Lower leg skin (tissue), 4 donors: Measurements from ENCODE around the gene LGALS9. TPM values are rescaled to one million over a fixed set of nuclear protein-coding genes. Genes with fewer than 3 reads are reported as not detected.

Experiments used
- DNase-seq, 2 donors: peaks; one replicate each; pipeline ENCODE4 v3.0.0-alpha.2; 2019; ENCODE audit warnings: low spot score in 2 of 2
- H3K4me3 ChIP-seq: fragments of 200-600 bp; sonication (generic); 2 replicates; pipeline ENCODE4 v1.5.1; 2017; ENCODE audit warnings: mild to moderate bottlenecking, low read depth; ENCODE audit not compliant: poor library complexity, severe bottlenecking
- CTCF ChIP-seq, 3 donors: fragments of 450-650 bp; IDR thresholded peaks; one replicate each; pipeline ENCODE4 v1.5.1; 2016; ENCODE audit warnings: antibody characterized with exemption in 3 of 3, mild to moderate bottlenecking in 3 of 3, moderate library complexity in 2 of 3
- POLR2A ChIP-seq, 2 donors: fragments of 450-650 bp; IDR thresholded peaks; one replicate each; pipeline ENCODE4 v1.6.1; 2016 to 2017; ENCODE audit warnings: antibody characterized with exemption in 2 of 2, mild to moderate bottlenecking in 1 of 2, moderate library complexity in 1 of 2
- WGBS, 2 donors: methylation state at CpG; one replicate each; pipeline ENCODE4 v1.1.5; 2018; 5-methylcytosine and 5-hydroxymethylcytosine counted together
- intact Hi-C: fragments of 100-400 bp; cut with DNase I; formaldehyde crosslinking; loops from one replicate; pipeline ENCODE4 v1.15.0; 2023; ENCODE audit warnings: low total_unique reads
- total RNA-seq, 4 donors: library from RNA; depleted of rRNA; stranded (reverse); fragments of >200 nt; gene quantifications; one replicate each; pipeline ENCODE4 v1.1.0, GENCODE V29; 2016

The LGALS9 gene
- total RNA-seq, 4 donors from 2014 or later: 3.4 to 15.5 (median 9.5) TPM

DNA sequence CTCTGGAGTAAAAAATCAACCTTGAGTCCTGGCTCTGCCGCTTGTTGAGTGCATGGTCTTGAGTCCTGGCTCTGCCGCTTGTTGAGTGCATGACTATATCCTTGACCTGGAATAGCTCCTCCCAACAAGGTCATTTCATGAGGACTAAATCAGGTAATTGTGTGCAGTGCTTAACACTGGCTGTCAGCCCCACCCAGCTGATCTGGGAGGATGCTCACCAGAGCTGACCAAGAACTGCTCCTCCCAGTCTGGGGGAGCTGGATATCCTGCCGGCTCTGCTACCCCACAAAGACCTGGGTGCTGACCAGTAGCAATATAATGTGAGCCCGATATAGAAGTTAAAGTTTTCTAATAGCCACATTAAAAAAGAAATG, 20.7 kb upstream of the LGALS9 start:
- no peak for DNase-seq
- intact Hi-C loops: no loop called here
- 90 to 92% methylated on average over 4 of the region's 4 CpGs for WGBS, 2 donors
- no peak overlapping the region for H3K4me3 ChIP-seq
- TF ChIP-seq POLR2A (IDR thresholded peaks at IDR 0.05) (no peak), CTCF (IDR thresholded peaks at IDR 0.05) (no peak)

GRCh38 chr17:27612160-27612770, 18.7 kb upstream of the LGALS9 start:
- no peak overlapping the region for H3K4me3 ChIP-seq
- WGBS, 2 donors: 82% methylated on average over 3 of the region's 3 CpGs
- DNase-seq: no peak
- intact Hi-C loops: no loop called here
- no peak for TF ChIP-seq CTCF (IDR thresholded peaks at IDR 0.05)
- no peak for TF ChIP-seq POLR2A (IDR thresholded peaks at IDR 0.05)

- TF ChIP-seq POLR2A (IDR thresholded peaks at IDR 0.05) (no peak), CTCF (IDR thresholded peaks at IDR 0.05) (no peak)
- no peak for DNase-seq
- WGBS, 2 donors: 87 to 89% methylated on average over 3 of the region's 3 CpGs
- intact Hi-C loops: no loop called here
- H3K4me3 ChIP-seq: no peak overlapping the region
These were observed 17.6 kb upstream of the LGALS9 start for GRCh38 chr17:27613433-27613832.

GRCh38 chr17:27615121-27615520, 15.9 kb upstream of the LGALS9 start:
- no peak for DNase-seq
- 93 to 100% methylated on average over 1 of the region's 1 CpG for WGBS, 2 donors
- intact Hi-C loops: no loop called here
- TF ChIP-seq CTCF (IDR thresholded peaks at IDR 0.05): no peak
- no peak for TF ChIP-seq POLR2A (IDR thresholded peaks at IDR 0.05)
- no peak overlapping the region for H3K4me3 ChIP-seq

- TF ChIP-seq CTCF (IDR thresholded peaks at IDR 0.05) (no peak), POLR2A (IDR thresholded peaks at IDR 0.05) (no peak)
- H3K4me3 ChIP-seq: no peak overlapping the region
- WGBS, 2 donors: 72 to 80% methylated on average over 4 of the region's 4 CpGs
- intact Hi-C loops: no loop called here
- DNase-seq: no peak
These were observed 14.6 kb upstream of the LGALS9 start for GRCh38 chr17:27616414-27616813.

DNA sequence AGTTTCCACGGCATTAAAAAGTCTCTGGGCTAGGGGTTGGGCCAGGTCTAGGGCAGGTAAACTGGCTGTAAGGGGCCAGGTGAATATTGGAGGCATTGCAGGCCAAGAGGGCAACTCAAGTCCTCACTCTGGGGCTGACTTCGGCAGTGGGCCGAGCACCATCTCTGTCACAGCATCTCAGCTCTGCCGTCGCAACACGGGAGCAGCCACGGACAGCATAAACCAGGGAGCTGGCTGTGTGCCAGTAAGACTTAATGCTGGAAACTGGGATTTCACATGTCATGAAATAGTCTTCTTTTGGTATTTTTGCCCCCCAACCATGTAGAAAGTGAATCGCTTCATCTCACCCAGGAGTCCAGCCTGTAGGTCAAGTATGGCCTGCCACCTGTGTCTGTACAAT, 12.6 kb upstream of the LGALS9 start:
- no peak overlapping the region for H3K4me3 ChIP-seq
- intact Hi-C loops: no loop called here
- TF ChIP-seq CTCF (IDR thresholded peaks at IDR 0.05) (no peak), POLR2A (IDR thresholded peaks at IDR 0.05) (no peak)
- WGBS, 2 donors: 94 to 95% methylated on average over 8 of the region's 8 CpGs
- DNase-seq: no peak
